DOHH2 (cell line): ENCODE data around the gene ADIG.

Experiments
- H3F3A ChIP-seq: fragments of 200-600 bp; sonication (generic), shearing (Covaris generic); 2 replicates; pipeline ENCODE4 v1.6.0; 2016; ENCODE audit warnings: antibody characterized with exemption, mild to moderate bottlenecking; ENCODE audit not compliant: control insufficient read depth, insufficient read depth
- H3K27ac ChIP-seq: fragments of 200-600 bp; sonication (generic); 2 replicates; pipeline ENCODE4 v1.5.1; 2014; ENCODE audit warnings: low read depth, mild to moderate bottlenecking, low read length, moderate library complexity
- H3K27me3 ChIP-seq: fragments of 200-600 bp; sonication (generic); 2 replicates; pipeline ENCODE4 v1.6.1; 2014; ENCODE audit warnings: mild to moderate bottlenecking, low read length, mixed read lengths; ENCODE audit not compliant: control insufficient read depth
- H3K36me3 ChIP-seq: fragments of 200-600 bp; sonication (generic); 2 replicates; pipeline ENCODE4 v1.6.1; 2014; ENCODE audit warnings: mild to moderate bottlenecking, low read length, moderate library complexity, mixed read lengths; ENCODE audit not compliant: control insufficient read depth
- H3K4me1 ChIP-seq: fragments of 200-600 bp; sonication (generic); 2 replicates; pipeline ENCODE4 v1.6.1; 2014; ENCODE audit warnings: mild to moderate bottlenecking, low read length, mixed read lengths; ENCODE audit not compliant: control insufficient read depth
- H3K4me2 ChIP-seq: fragments of 200-600 bp; sonication (generic); 2 replicates; pipeline ENCODE4 v1.6.0; 2014; ENCODE audit warnings: mild to moderate bottlenecking, low read length, moderate library complexity
- H3K4me3 ChIP-seq: fragments of 200-600 bp; sonication (generic); 2 replicates; pipeline ENCODE4 v1.5.1; 2014; ENCODE audit warnings: mild to moderate bottlenecking, low read length, mixed read lengths
- H3K79me2 ChIP-seq: fragments of 200-600 bp; sonication (generic); 2 replicates; pipeline ENCODE4 v1.6.1; 2014; ENCODE audit warnings: mild to moderate bottlenecking, low read length, mixed read lengths; ENCODE audit not compliant: control insufficient read depth
- H3K9me2 ChIP-seq: fragments of 200-600 bp; sonication (generic); replicated peaks from 2 replicates; pipeline ENCODE4 v1.6.1; 2014; ENCODE audit warnings: mild to moderate bottlenecking, low read length, mixed read lengths; ENCODE audit not compliant: control insufficient read depth
- H3K9me3 ChIP-seq: fragments of 200-600 bp; sonication (generic); 2 replicates; pipeline ENCODE4 v1.6.1; 2014; ENCODE audit warnings: antibody characterized with exemption, low read length, mixed read lengths; ENCODE audit not compliant: control insufficient read depth, insufficient read depth
- H4K20me1 ChIP-seq: fragments of 200-600 bp; sonication (generic); 2 replicates; pipeline ENCODE4 v1.6.0; 2014; ENCODE audit warnings: low read depth, mild to moderate bottlenecking, antibody characterized with exemption, low read length, moderate library complexity; ENCODE audit not compliant: control insufficient read depth, insufficient read depth
- CTCF ChIP-seq: fragments of 200-600 bp; sonication (generic); IDR thresholded peaks from one replicate; pipeline ENCODE4 v1.5.1; 2014; ENCODE audit warnings: antibody characterized with exemption, mild to moderate bottlenecking, low read depth, low read length; ENCODE audit not compliant: poor library complexity, severe bottlenecking
- EZH2phosphoT487 ChIP-seq: fragments of 200-600 bp; sonication (generic); IDR thresholded peaks from 2 replicates; pipeline ENCODE4 v1.6.1; 2017; ENCODE audit warnings: borderline replicate concordance, mild to moderate bottlenecking, antibody characterized with exemption, low read length, moderate library complexity, mixed read lengths

ADIG gene

GRCh38 chr20:38566036-38566598 is 14.9 kb upstream of the ADIG start:
- Histone ChIP-seq H3K9me2 (no peaks in the 10 kb centered on the region), H3K9me3 (no peaks in the 10 kb centered on the region), H4K20me1 (no peaks in the 10 kb centered on the region), H3K27ac (no peak overlapping the region), H3K36me3 (peaks cover 31% of the 10 kb centered on the region), H3K27me3 (no peaks in the 10 kb centered on the region), H3K4me1 (no peaks in the 10 kb centered on the region), H3K4me2 (no peak overlapping the region), H3K79me2 (no peaks in the 10 kb centered on the region), H3F3A (no peaks in the 10 kb centered on the region), H3K4me3 (no peak overlapping the region)
- TF ChIP-seq CTCF: no peak
- no peak for TF ChIP-seq EZH2phosphoT487

GRCh38 chr20:38569747-38570525 is 11.1 kb upstream of the ADIG start:
- Histone ChIP-seq H3F3A (no peaks in the 10 kb centered on the region), H3K4me1 (no peaks in the 10 kb centered on the region), H3K79me2 (no peaks in the 10 kb centered on the region), H3K4me3 (no peak overlapping the region), H3K4me2 (no peak overlapping the region), H3K36me3 (peaks cover 38% of the 10 kb centered on the region), H3K9me3 (no peaks in the 10 kb centered on the region), H3K27me3 (no peaks in the 10 kb centered on the region), H4K20me1 (no peaks in the 10 kb centered on the region), H3K27ac (no peak overlapping the region), H3K9me2 (no peaks in the 10 kb centered on the region)
- TF ChIP-seq CTCF: no peak
- TF ChIP-seq EZH2phosphoT487: no peak

GRCh38 chr20:38573413-38573812 is 7.6 kb upstream of the ADIG start:
- peaks cover 42% of the 10 kb centered on the region for H3K36me3 ChIP-seq
- TF ChIP-seq EZH2phosphoT487: no peak
- no peak for TF ChIP-seq CTCF
- no peaks in the 10 kb centered on the region for H3K4me1 ChIP-seq
- H3K9me3 ChIP-seq: no peaks in the 10 kb centered on the region
- H3K4me2 ChIP-seq: no peak overlapping the region
- H3F3A ChIP-seq: no peaks in the 10 kb centered on the region
- H3K27me3 ChIP-seq: no peaks in the 10 kb centered on the region
- H3K9me2 ChIP-seq: no peaks in the 10 kb centered on the region
- no peak overlapping the region for H3K4me3 ChIP-seq
- no peak overlapping the region for H3K27ac ChIP-seq
- H4K20me1 ChIP-seq: no peaks in the 10 kb centered on the region
- H3K79me2 ChIP-seq: no peaks in the 10 kb centered on the region
